Lower leg skin (tissue), 4 donors: ENCODE measurements around the gene RNF144A. TPM values are rescaled to one million over a fixed set of nuclear protein-coding genes. Genes with fewer than 3 reads are reported as not detected.
A peak's percentile ranks its signal among the peaks of the same experiment; 100 is the strongest.

Experiments
- DNase-seq, 2 donors: peaks; one replicate each; pipeline ENCODE4 v3.0.0-alpha.2; 2019; ENCODE audit warnings: low spot score in 2 of 2
- H3K4me3 ChIP-seq: fragments of 200-600 bp; sonication (generic); 2 replicates; pipeline ENCODE4 v1.5.1; 2017; ENCODE audit warnings: mild to moderate bottlenecking, low read depth; ENCODE audit not compliant: poor library complexity, severe bottlenecking
- POLR2A ChIP-seq, 2 donors: fragments of 450-650 bp; IDR thresholded peaks; one replicate each; pipeline ENCODE4 v1.6.1; 2016 to 2017; ENCODE audit warnings: antibody characterized with exemption in 2 of 2, mild to moderate bottlenecking in 1 of 2, moderate library complexity in 1 of 2
- WGBS, 2 donors: methylation state at CpG; one replicate each; pipeline ENCODE4 v1.1.5; 2018; 5-methylcytosine and 5-hydroxymethylcytosine counted together
- intact Hi-C: fragments of 100-400 bp; cut with DNase I; formaldehyde crosslinking; loops from one replicate; pipeline ENCODE4 v1.15.0; 2023; ENCODE audit warnings: low total_unique reads
- total RNA-seq, 4 donors: library from RNA; depleted of rRNA; stranded (reverse); fragments of >200 nt; gene quantifications; one replicate each; pipeline ENCODE4 v1.1.0, GENCODE V29; 2016
- TF ChIP-seq, protein P1 (sequence below), 3 donors: fragments of 450-650 bp; IDR thresholded peaks; one replicate each; pipeline ENCODE4 v1.5.1; 2016; ENCODE audit warnings: antibody characterized with exemption in 3 of 3, mild to moderate bottlenecking in 3 of 3, moderate library complexity in 2 of 3

RNF144A gene
- total RNA-seq, 4 donors from 2014 or later: 5.2 to 10.9 (median 7.6) TPM

DNA sequence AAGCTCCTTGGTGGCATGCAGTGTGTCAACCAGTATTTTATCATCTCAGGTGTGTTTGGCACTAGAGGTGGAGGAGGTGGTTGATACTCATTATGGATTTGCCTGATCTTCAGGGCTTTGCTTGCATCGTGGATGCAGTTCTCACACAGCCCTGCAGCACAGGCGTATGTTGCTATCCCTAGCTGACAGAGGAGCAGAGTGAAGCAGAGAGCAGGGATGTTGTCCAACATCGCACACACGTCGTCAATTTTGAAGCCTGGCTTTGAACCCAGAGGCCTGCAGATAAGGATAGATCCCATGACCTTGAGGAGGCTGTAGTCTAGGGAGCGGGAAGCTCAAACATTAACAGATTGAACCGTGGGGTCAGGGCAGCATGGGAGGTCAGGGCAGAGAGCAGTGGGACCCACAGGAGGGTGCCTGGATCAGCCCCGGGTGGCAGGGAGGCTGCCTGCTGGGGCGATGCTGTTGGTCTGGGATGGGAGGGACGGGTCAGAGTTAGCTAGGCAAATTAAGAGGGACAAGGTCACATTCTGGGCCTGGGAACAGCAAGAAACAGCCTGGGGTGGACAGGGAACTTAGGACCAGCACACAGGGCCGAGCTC is 4.2 kb downstream of the RNF144A start:
- TF ChIP-seq POLR2A (IDR thresholded peaks at IDR 0.05): no peak
- TF ChIP-seq, protein P1, sequence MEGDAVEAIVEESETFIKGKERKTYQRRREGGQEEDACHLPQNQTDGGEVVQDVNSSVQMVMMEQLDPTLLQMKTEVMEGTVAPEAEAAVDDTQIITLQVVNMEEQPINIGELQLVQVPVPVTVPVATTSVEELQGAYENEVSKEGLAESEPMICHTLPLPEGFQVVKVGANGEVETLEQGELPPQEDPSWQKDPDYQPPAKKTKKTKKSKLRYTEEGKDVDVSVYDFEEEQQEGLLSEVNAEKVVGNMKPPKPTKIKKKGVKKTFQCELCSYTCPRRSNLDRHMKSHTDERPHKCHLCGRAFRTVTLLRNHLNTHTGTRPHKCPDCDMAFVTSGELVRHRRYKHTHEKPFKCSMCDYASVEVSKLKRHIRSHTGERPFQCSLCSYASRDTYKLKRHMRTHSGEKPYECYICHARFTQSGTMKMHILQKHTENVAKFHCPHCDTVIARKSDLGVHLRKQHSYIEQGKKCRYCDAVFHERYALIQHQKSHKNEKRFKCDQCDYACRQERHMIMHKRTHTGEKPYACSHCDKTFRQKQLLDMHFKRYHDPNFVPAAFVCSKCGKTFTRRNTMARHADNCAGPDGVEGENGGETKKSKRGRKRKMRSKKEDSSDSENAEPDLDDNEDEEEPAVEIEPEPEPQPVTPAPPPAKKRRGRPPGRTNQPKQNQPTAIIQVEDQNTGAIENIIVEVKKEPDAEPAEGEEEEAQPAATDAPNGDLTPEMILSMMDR (IDR thresholded peaks at IDR 0.05): peak in 1 of 3 donors; percentile 59
- 88 to 90% methylated on average over 10 to 11 of the region's 11 CpGs for WGBS, 2 donors
- intact Hi-C loops: no loop called here
- DNase-seq: no peak
- H3K4me3 ChIP-seq: no peak overlapping the region

DNA sequence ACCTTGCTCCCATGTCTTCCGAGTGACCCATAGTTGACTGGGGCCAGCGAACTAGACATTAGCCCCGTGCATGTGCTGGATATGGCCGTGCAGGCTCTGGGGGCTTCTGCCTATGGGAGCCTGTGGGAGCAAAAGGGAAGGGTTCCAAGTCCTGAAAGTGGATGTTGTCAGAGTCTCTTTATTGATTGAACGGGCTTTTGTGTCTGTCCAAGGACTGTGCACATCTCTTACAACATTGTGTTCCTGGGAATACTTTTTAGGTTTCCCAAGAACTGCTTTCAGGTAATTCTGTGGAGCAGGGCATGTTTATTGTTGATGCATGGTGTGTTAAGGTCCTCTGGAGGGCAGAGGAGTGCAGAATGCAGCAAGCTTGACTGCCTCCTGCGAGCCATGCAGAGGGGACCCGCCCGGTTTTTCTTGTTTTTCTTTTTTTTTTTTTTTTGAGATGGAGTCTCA is 5.0 kb downstream of the RNF144A start:
- intact Hi-C loops: no loop called here
- no peak overlapping the region for H3K4me3 ChIP-seq
- DNase-seq: no peak
- WGBS, 2 donors: 66 to 67% methylated on average over 8 of the region's 8 CpGs
- TF ChIP-seq, protein P1 (IDR thresholded peaks at IDR 0.05): no peak
- TF ChIP-seq POLR2A (IDR thresholded peaks at IDR 0.05): no peak

DNA sequence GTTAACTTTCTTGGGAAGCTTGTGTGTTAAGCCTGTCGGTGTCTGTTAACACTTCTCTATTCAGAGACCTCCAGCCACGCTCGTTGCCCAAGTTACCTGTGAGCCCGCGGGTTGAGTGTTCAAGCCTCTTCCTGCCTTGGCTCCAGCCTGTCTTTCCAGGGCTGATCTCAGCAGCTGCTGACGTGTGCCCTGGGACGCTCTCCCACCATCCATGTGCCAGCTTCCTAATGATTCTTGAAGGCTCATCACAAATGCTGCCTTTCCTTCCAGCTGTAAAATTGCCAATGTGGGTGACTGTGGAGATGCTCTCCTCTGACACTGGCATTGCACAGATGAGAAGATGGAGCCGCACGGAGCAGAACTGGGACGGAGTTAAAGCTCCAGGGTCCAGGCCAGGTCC is 6.1 kb downstream of the RNF144A start:
- H3K4me3 ChIP-seq: no peak overlapping the region
- intact Hi-C loops: no loop called here
- TF ChIP-seq, protein P1 (IDR thresholded peaks at IDR 0.05): no peak
- TF ChIP-seq POLR2A (IDR thresholded peaks at IDR 0.05): no peak
- no peak for DNase-seq
- WGBS, 2 donors: 51 to 52% methylated on average over 10 of the region's 10 CpGs

DNA sequence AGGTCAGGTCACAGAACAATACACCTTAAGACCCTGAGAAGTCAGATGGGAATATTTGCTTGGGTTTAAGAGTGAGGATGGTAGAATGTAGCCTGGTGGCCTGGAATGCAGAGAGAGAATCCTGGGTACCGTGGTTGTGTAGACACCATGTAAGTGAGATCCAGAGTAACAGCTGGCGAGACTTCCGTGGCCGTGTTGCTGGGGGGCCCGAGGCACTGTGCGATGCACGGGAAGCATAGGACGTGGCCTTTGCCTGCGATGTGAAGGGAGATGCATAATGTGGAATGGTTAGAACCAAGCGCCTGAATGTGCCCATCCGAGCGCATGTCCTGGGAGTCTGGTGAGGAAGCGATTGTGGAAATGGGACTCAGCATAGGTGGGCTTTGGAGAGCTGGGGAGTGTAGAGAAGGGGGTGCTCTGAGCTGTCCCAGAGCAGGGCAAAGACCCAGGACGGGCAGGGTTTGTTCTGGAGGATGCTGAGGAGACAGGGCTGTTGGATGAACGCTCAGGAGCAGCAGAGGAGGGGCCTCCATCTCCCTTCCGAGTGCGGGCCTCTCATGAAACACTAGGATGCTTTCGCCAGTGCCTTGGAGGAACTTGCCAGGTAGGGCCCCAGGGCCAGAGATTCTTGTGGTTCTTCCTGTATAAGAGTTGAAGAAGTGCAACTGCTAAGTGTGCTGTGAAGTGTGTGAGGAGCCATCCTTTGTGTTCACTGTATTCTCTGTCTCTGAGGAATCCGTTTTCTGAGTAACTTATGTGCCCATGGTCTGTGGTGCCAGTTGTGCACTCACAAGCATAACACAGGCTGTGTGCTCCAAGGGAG is 7.1 kb downstream of the RNF144A start:
- intact Hi-C loops: no loop called here
- no peak overlapping the region for H3K4me3 ChIP-seq
- TF ChIP-seq, protein P1 (IDR thresholded peaks at IDR 0.05): no peak
- TF ChIP-seq POLR2A (IDR thresholded peaks at IDR 0.05): no peak
- no peak for DNase-seq
- WGBS, 2 donors: 92 to 93% methylated on average over 19 of the region's 19 CpGs

DNA sequence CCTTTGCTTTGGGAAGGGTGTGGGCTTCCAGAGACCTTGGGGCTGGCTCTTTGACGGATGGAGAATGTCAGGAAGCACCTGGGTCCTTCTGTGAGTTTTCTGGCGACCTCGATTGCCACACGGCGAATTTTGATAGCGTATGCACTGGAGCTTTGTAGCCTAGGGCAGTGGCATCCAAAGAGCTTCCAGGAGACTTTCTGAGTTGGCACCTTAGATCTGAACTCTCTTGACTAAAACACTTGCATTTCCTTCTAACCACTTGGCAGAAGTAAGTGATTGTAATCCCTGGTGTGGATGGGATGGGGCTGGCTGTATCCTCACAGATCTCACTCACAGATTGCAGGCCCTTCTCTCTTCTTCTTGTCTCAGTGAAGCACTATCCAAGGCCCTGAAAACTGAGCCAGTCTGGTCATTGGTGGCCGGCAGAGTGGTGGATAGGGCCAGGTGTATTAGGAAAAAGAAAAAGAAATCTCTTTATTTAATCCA is 7.8 kb downstream of the RNF144A start:
- WGBS, 2 donors: 60 to 72% methylated on average over 7 of the region's 7 CpGs
- intact Hi-C loops: no loop called here
- TF ChIP-seq, protein P1 (IDR thresholded peaks at IDR 0.05): no peak
- no peak for TF ChIP-seq POLR2A (IDR thresholded peaks at IDR 0.05)
- no peak overlapping the region for H3K4me3 ChIP-seq
- no peak for DNase-seq
